Measurements from ENCODE around the gene SMKR1.

DNA sequence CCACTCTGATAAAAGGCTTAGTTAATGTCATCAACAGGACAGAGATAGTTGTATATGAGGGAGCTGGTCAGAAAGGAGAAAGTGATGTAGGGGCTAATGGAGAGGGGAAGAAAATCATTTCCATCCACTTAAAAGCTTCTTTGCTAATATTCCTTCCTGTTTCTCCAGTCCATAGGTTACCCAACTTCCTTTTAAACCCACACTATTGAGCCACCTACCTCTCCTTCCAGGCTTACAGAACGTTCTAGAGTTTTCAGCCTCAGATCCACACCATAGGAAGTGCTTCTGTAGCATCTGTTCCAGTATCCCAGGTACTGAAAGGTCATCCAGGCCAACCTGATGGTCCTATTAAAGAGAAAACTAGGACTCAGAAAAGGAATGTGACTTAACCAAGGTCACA is 39.9 kb upstream of the SMKR1 start:
- no peak for TF ChIP-seq POLR2A (IDR thresholded peaks at IDR 0.05)
- TF ChIP-seq, protein P1, sequence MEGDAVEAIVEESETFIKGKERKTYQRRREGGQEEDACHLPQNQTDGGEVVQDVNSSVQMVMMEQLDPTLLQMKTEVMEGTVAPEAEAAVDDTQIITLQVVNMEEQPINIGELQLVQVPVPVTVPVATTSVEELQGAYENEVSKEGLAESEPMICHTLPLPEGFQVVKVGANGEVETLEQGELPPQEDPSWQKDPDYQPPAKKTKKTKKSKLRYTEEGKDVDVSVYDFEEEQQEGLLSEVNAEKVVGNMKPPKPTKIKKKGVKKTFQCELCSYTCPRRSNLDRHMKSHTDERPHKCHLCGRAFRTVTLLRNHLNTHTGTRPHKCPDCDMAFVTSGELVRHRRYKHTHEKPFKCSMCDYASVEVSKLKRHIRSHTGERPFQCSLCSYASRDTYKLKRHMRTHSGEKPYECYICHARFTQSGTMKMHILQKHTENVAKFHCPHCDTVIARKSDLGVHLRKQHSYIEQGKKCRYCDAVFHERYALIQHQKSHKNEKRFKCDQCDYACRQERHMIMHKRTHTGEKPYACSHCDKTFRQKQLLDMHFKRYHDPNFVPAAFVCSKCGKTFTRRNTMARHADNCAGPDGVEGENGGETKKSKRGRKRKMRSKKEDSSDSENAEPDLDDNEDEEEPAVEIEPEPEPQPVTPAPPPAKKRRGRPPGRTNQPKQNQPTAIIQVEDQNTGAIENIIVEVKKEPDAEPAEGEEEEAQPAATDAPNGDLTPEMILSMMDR (IDR thresholded peaks at IDR 0.05) = no peak

Data from adrenal gland (tissue), 5 donors.